ENCODE measurements around the gene ZW10.
"Not testable (repeated sequence)": the region's sequence is repeated elsewhere in the genome, so short reads cannot be mapped to it uniquely, and the experiment has no call there.

ZW10 gene

GRCh38 chr11:113802621-113803020 is 29.1 kb upstream of the ZW10 start:
- no peak overlapping the region for H3K27ac ChIP-seq
- no peak overlapping the region for H3K9ac ChIP-seq (ENCODE audit: insufficient read length)
- H3K9me3 ChIP-seq (ENCODE audit: low read depth, low read length), result no peaks in the 10 kb centered on the region
- H3K4me3 ChIP-seq, result no peak overlapping the region
- DNase-seq (ENCODE audit: low read depth, low spot score), result no peak
- no peak for TF ChIP-seq POLR2AphosphoS5 (IDR thresholded peaks at IDR 0.05; ENCODE audit: borderline replicate concordance, low read depth, low read length)
- TF ChIP-seq EZH2 (IDR thresholded peaks at IDR 0.05), result no peak
- no peak for TF ChIP-seq FOXP2 (optimal IDR thresholded peaks at IDR 0.05; ENCODE audit: control extremely low read depth, extremely low read length, insufficient read depth)
- peaks cover 10% of the 10 kb centered on the region for H3K36me3 ChIP-seq (ENCODE audit: insufficient read depth, low read length)

DNA sequence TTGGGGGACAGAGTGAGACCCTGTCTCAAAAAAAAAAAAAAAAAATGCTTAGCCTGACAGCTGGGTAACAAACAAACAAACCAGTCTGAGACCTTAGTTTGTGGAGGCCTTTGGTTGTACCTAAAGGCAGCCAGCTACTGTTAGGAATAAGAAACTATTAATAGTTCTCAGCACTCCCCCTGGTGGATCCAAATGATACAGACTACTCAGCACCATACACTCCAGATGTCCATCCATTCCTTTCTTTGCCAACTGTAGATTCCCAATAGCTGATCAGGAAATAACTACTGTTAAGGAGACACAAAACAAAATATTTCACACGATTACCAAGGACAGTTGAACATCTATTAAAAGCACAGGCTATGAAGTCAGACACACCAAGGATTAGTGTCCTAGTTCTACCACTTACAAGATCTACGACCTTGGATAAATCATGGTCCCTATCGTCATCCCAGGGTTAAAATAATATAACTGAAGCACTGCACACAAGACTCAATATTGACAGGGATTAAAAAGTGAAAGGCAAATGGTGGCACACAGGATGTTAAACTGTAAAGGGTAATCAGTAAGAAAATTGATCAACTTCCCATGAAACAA is 23.3 kb upstream of the ZW10 start:
- H3K27ac ChIP-seq, result no peak overlapping the region
- no peak overlapping the region for H3K9ac ChIP-seq (ENCODE audit: insufficient read length)
- no peaks in the 10 kb centered on the region; the same call in 1 of the 2 replicates for H3K36me3 ChIP-seq (ENCODE audit: insufficient read depth, low read length)
- DNase-seq (ENCODE audit: low read depth, low spot score), result no peak
- H3K4me3 ChIP-seq, result no peak overlapping the region
- TF ChIP-seq FOXP2 (optimal IDR thresholded peaks at IDR 0.05; ENCODE audit: control extremely low read depth, extremely low read length, insufficient read depth), result no peak
- no peak for TF ChIP-seq EZH2 (IDR thresholded peaks at IDR 0.05)
- TF ChIP-seq POLR2AphosphoS5 (IDR thresholded peaks at IDR 0.05; ENCODE audit: borderline replicate concordance, low read depth, low read length), result no peak
- no peaks in the 10 kb centered on the region for H3K9me3 ChIP-seq (ENCODE audit: low read depth, low read length)

DNA sequence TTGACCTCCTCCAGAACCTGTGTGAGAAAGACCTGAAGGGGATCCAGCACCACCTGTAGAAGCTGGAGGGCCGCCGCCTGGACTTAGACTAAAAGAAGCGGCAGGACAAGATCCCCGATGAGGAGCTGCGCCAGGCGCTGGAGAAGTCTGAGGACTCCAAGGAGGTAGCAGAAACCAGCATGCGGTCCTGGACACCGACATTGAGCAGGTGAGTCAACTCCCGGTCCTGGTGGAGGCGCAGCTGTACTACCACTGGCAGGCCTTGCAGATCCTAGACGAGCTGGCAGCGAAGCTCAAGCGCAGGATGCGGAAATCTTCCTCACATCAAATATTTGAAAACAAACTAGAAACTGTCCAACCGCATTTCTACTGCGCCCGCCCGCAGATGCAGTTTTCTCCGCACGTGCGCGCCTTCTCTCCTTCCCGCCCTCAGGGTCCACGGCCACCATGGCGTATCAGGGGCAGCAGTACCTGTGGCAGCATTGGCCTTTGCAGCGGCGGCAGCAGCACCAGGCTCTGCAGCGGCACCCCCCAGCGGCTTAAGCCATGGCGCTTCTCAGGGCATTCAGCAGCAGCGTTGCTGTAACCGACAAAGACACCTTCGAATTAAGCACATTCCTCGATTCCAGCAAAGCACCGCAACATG is 16.3 kb upstream of the ZW10 start:
- DNase-seq (ENCODE audit: low read depth, low spot score), result no peak
- Histone ChIP-seq H3K9ac (ENCODE audit: insufficient read length) (no peak overlapping the region), H3K9me3 (ENCODE audit: low read depth, low read length) (no peaks in the 10 kb centered on the region), H3K36me3 (ENCODE audit: insufficient read depth, low read length) (no peaks in the 10 kb centered on the region), H3K4me3 (no peak overlapping the region), H3K27ac (no peak overlapping the region)
- TF ChIP-seq POLR2AphosphoS5 (IDR thresholded peaks at IDR 0.05; ENCODE audit: borderline replicate concordance, low read depth, low read length) (no peak), FOXP2 (optimal IDR thresholded peaks at IDR 0.05; ENCODE audit: control extremely low read depth, extremely low read length, insufficient read depth) (no peak), EZH2 (IDR thresholded peaks at IDR 0.05) (no peak)

GRCh38 chr11:113789016-113789415 is 15.5 kb upstream of the ZW10 start:
- H3K36me3 ChIP-seq (ENCODE audit: insufficient read depth, low read length); H3K4me3 ChIP-seq; H3K9me3 ChIP-seq (ENCODE audit: low read depth, low read length); DNase-seq (ENCODE audit: low read depth, low spot score); H3K27ac ChIP-seq; H3K9ac ChIP-seq (ENCODE audit: insufficient read length): not testable (repeated sequence)

GRCh38 chr11:113782134-113782533 is 8.6 kb upstream of the ZW10 start:
- Histone ChIP-seq H3K4me3 (no peak overlapping the region), H3K36me3 (ENCODE audit: insufficient read depth, low read length) (no peaks in the 10 kb centered on the region), H3K9ac (ENCODE audit: insufficient read length) (no peak overlapping the region), H3K27ac (no peak overlapping the region), H3K9me3 (ENCODE audit: low read depth, low read length) (no peaks in the 10 kb centered on the region)
- no peak for DNase-seq (ENCODE audit: low read depth, low spot score)
- TF ChIP-seq POLR2AphosphoS5 (IDR thresholded peaks at IDR 0.05; ENCODE audit: borderline replicate concordance, low read depth, low read length), result no peak
- no peak for TF ChIP-seq FOXP2 (optimal IDR thresholded peaks at IDR 0.05; ENCODE audit: control extremely low read depth, extremely low read length, insufficient read depth)
- no peak for TF ChIP-seq EZH2 (IDR thresholded peaks at IDR 0.05)

DNA sequence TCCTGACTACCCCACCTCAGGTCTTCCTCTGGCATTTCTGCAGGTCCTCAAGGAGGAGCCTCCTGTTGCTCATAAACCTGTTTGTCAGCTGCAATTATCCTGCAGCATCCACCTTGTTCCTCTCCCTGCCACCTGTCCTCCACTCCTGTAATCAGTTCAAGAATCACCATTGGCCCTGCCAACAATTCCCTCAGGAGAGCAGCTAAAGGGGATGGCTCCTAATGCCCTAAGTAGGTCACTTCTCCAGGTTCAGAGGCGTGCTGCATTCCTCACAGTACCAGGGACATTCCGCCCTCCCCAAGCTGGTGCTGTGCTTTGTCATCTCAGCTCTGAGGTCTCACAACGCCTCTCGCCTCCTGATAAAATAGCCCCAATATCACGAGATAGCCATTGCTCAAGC is 8.2 kb upstream of the ZW10 start:
- DNase-seq (ENCODE audit: low read depth, low spot score), result no peak
- H3K9ac ChIP-seq (ENCODE audit: insufficient read length), result no peak overlapping the region
- no peaks in the 10 kb centered on the region for H3K9me3 ChIP-seq (ENCODE audit: low read depth, low read length)

DNA sequence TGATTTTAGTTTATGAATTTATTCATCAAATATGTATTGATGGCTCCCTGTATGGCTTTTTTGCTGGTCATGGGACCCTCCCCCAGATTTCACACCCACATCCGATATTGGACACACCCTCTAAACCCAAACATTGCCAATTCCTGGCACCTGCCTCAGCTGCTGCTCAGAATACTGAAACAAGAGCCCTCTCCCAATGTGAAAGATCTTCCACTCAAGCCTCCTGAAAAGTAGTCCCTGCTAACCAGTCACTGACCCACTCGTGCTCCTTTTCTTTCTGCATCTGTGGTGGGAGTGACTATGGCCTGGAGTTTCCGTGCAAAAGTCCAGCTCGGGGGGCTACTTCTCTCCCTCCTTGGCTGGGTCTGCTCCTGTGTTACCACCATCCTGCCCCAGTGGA is 6.0 kb upstream of the ZW10 start, which contains the start of gene CLDN25:
CLDN25 (plus strand) TSS at position 301 of the 400 bp plus-strand sequence; CDS start at position 301, 0 bp downstream.
- Histone ChIP-seq H3K9ac (ENCODE audit: insufficient read length) (no peak within 1 kb of the TSS), H3K36me3 (ENCODE audit: insufficient read depth, low read length) (no peaks in the 10 kb centered on the region), H3K27ac (peak within 1 kb of the TSS; percentile 33; the same call in 1 of the 2 replicates), H3K9me3 (ENCODE audit: low read depth, low read length) (no peaks in the 10 kb centered on the region), H3K4me3 (peak within 1 kb of the TSS; percentile 65; the same call in 1 of the 2 replicates)
- TF ChIP-seq FOXP2 (optimal IDR thresholded peaks at IDR 0.05; ENCODE audit: control extremely low read depth, extremely low read length, insufficient read depth) (no peak), POLR2AphosphoS5 (IDR thresholded peaks at IDR 0.05; ENCODE audit: borderline replicate concordance, low read depth, low read length) (no peak), EZH2 (IDR thresholded peaks at IDR 0.05) (no peak)
- DNase-seq (ENCODE audit: low read depth, low spot score), result no peak

More for the DNA sequence above, 8.2 kb upstream of the ZW10 start:
- no peaks in the 10 kb centered on the region for H3K36me3 ChIP-seq (ENCODE audit: insufficient read depth, low read length)
- H3K4me3 ChIP-seq, result no peak overlapping the region
- TF ChIP-seq EZH2 (IDR thresholded peaks at IDR 0.05) (no peak), FOXP2 (optimal IDR thresholded peaks at IDR 0.05; ENCODE audit: control extremely low read depth, extremely low read length, insufficient read depth) (no peak), POLR2AphosphoS5 (IDR thresholded peaks at IDR 0.05; ENCODE audit: borderline replicate concordance, low read depth, low read length) (no peak)
- H3K27ac ChIP-seq, result no peak overlapping the region

- no peak for DNase-seq (ENCODE audit: low read depth, low spot score)
- TF ChIP-seq FOXP2 (optimal IDR thresholded peaks at IDR 0.05; ENCODE audit: control extremely low read depth, extremely low read length, insufficient read depth), result peak; percentile 96
- no peak for TF ChIP-seq EZH2 (IDR thresholded peaks at IDR 0.05)
- no peak; the same call in 1 of the 2 replicates for TF ChIP-seq POLR2AphosphoS5 (IDR thresholded peaks at IDR 0.05; ENCODE audit: borderline replicate concordance, low read depth, low read length)
- Histone ChIP-seq H3K4me3 (peak overlapping the region; percentile 65), H3K9ac (ENCODE audit: insufficient read length) (no peak overlapping the region), H3K27ac (peak overlapping the region; percentile 33; the same call in 1 of the 2 replicates), H3K9me3 (ENCODE audit: low read depth, low read length) (no peaks in the 10 kb centered on the region), H3K36me3 (ENCODE audit: insufficient read depth, low read length) (no peaks in the 10 kb centered on the region)
Observed at GRCh38 chr11:113778111-113778910, 4.8 kb upstream of the ZW10 start.

Data from SK-N-MC (cell line).